Fibroblast of mammary gland (primary cell): ENCODE results near the gene TBC1D21.

ENCODE experiments used
- DNase-seq: peaks from one replicate; pipeline ENCODE4 v3.0.0-alpha.2; 2010; ENCODE audit warnings: low read depth
- H3K4me3 ChIP-seq: 2 replicates; pipeline ENCODE4 v1.5.1; 2011; ENCODE audit warnings: low read depth, mild to moderate bottlenecking, low read length, moderate library complexity; ENCODE audit not compliant: control insufficient read depth
- CTCF ChIP-seq: conservative IDR thresholded peaks from 2 replicates; pipeline ENCODE4 v1.5.1; 2011; ENCODE audit warnings: low read depth, low read length, inconsistent platforms; ENCODE audit not compliant: control insufficient read depth, insufficient read depth

TBC1D21 gene

GRCh38 chr15:73901126-73901810 is 27.9 kb downstream of the TBC1D21 start:
- DNase-seq, result no peak
- no peak for TF ChIP-seq CTCF
- no peak overlapping the region for H3K4me3 ChIP-seq

GRCh38 chr15:73902121-73903020 is 29.0 kb downstream of the TBC1D21 start:
- no peak for DNase-seq
- no peak for TF ChIP-seq CTCF

GRCh38 chr15:73904026-73904815 is 30.9 kb downstream of the TBC1D21 start:
- no peak for DNase-seq
- TF ChIP-seq CTCF, result no peak
- no peak overlapping the region for H3K4me3 ChIP-seq

More at GRCh38 chr15:73902121-73903020, 29.0 kb downstream of the TBC1D21 start:
- no peak overlapping the region for H3K4me3 ChIP-seq

- no peak for TF ChIP-seq CTCF
- H3K4me3 ChIP-seq, result no peak overlapping the region
Measured at GRCh38 chr15:73905225-73905827, 32.0 kb downstream of the TBC1D21 start.

GRCh38 chr15:73906346-73907034 is 33.1 kb downstream of the TBC1D21 start:
- H3K4me3 ChIP-seq, result no peak overlapping the region
- TF ChIP-seq CTCF, result no peak
- DNase-seq, result peak; percentile 75

More at GRCh38 chr15:73905225-73905827, 32.0 kb downstream of the TBC1D21 start:
- no peak for DNase-seq
